ENCODE measurements around the gene NCAPG2.
"Not testable (repeated sequence)": the region's sequence is repeated elsewhere in the genome, so short reads cannot be mapped to it uniquely, and the experiment has no call there.

The NCAPG2 gene

GRCh38 chr7:158706273-158706704 lies 1.7 kb upstream of the NCAPG2 start:
- peak; percentile 67 for DNase-seq

- no peak for DNase-seq
Observed at GRCh38 chr7:158705234-158705850, 738 bp upstream of the NCAPG2 start.

GRCh38 chr7:158703679-158704523 lies 703 bp downstream of the NCAPG2 start:
- DNase-seq, result not testable (repeated sequence)

- DNase-seq, result no peak
Observed at GRCh38 chr7:158702944-158703343, 1.7 kb downstream of the NCAPG2 start.

GRCh38 chr7:158702196-158702595 lies 2.4 kb downstream of the NCAPG2 start:
- no peak for DNase-seq

GRCh38 chr7:158700008-158700407 lies 4.6 kb downstream of the NCAPG2 start:
- no peak for DNase-seq

GRCh38 chr7:158699341-158699740 lies 5.3 kb downstream of the NCAPG2 start:
- no peak for DNase-seq

- no peak for DNase-seq
Observed at GRCh38 chr7:158698657-158699195, 5.9 kb downstream of the NCAPG2 start.

- DNase-seq, result not testable (repeated sequence)
Observed at GRCh38 chr7:158697597-158697996, 7.0 kb downstream of the NCAPG2 start.

- DNase-seq, result peak; percentile 15
Observed at GRCh38 chr7:158695726-158696452, 8.7 kb downstream of the NCAPG2 start.

- DNase-seq, result no peak
Observed at GRCh38 chr7:158695056-158695455, 9.5 kb downstream of the NCAPG2 start.

GRCh38 chr7:158694650-158695049 lies 10.0 kb downstream of the NCAPG2 start:
- no peak for DNase-seq

- no peak for DNase-seq
Observed at GRCh38 chr7:158689488-158689887, 15.1 kb downstream of the NCAPG2 start.

- DNase-seq, result no peak
Observed at GRCh38 chr7:158687406-158687805, 17.2 kb downstream of the NCAPG2 start.

GRCh38 chr7:158685693-158686092 lies 18.9 kb downstream of the NCAPG2 start:
- DNase-seq, result no peak

- DNase-seq, result no peak
Observed at GRCh38 chr7:158684329-158684728, 20.3 kb downstream of the NCAPG2 start.

- DNase-seq, result no peak
Observed at GRCh38 chr7:158683541-158683940, 21.1 kb downstream of the NCAPG2 start.

- peak; percentile 31 for DNase-seq
Observed at GRCh38 chr7:158682456-158682855, 22.1 kb downstream of the NCAPG2 start.

- no peak for DNase-seq
Observed at GRCh38 chr7:158680754-158681153, 23.9 kb downstream of the NCAPG2 start.

GRCh38 chr7:158676906-158677305 lies 27.7 kb downstream of the NCAPG2 start:
- DNase-seq, result no peak

- DNase-seq, result no peak
Observed at GRCh38 chr7:158676171-158676840, 28.3 kb downstream of the NCAPG2 start.

GRCh38 chr7:158672975-158673374 lies 31.6 kb downstream of the NCAPG2 start:
- DNase-seq, result no peak

GRCh38 chr7:158668086-158668485 lies 36.5 kb downstream of the NCAPG2 start:
- DNase-seq, result not testable (repeated sequence)
